Transverse colon (tissue), 3 donors: ENCODE measurements around the gene ABTB2.

ENCODE experiments used
- CTCF ChIP-seq, 5 experiments: fragments of 200-600 bp in 3 of 5; fragments of 450-650 bp in 2 of 5; sonication (generic) in 3 of 5; IDR thresholded peaks; 1 replicate in 2 of 5; 2 replicates in 3 of 5; pipeline ENCODE4 v1.5.1; 2016 to 2017; ENCODE audit warnings: antibody characterized with exemption in 5 of 5, inconsistent platforms in 3 of 5, mild to moderate bottlenecking in 2 of 5, moderate library complexity in 1 of 5
- POLR2A ChIP-seq: fragments of 450-650 bp; IDR thresholded peaks from one replicate; pipeline ENCODE4 v1.6.1; 2016; ENCODE audit warnings: antibody characterized with exemption, mild to moderate bottlenecking, moderate library complexity

- TF ChIP-seq POLR2A (no peak), CTCF (IDR thresholded peaks at IDR 0.05) (no peak)
Observed at GRCh38 chr11:34180040-34180813, 177.6 kb downstream of the ABTB2 start.
